WTC11 (cell line): ENCODE data around the gene HDAC9. TPM values are rescaled to one million over a fixed set of nuclear protein-coding genes. Genes with fewer than 3 reads are reported as not detected.

Experiments
- ATAC-seq: fragments of 200-7000 bp; cut with Tn5 transposase; 2 replicates; pipeline ENCODE4 v1.10.0; 2021; ENCODE audit warnings: mild to moderate bottlenecking, moderate library complexity
- CTCF ChIA-PET: fragments of 300-600 bp; sonication (Branson Sonifier 250); formaldehyde crosslinking; loops from one replicate; lab custom pipeline; 2021; ENCODE audit warnings: antibody characterized with exemption; lab: Charles Lee
- POLR2A ChIA-PET: fragments of 350-600 bp; sonication (Branson Sonifier 250); formaldehyde crosslinking; loops from one replicate; lab custom pipeline; 2021; ENCODE audit warnings: antibody characterized with exemption; lab: Charles Lee
- DNase-seq: peaks from one replicate; pipeline ENCODE4 v3.0.0; 2021; ENCODE audit warnings: low spot score
- H3K27ac Mint-ChIP-seq: 2 replicates; pipeline ENCODE4 v1.8.0; 2021; ENCODE audit warnings: mixed read lengths
- H3K27me3 Mint-ChIP-seq: 2 replicates; pipeline ENCODE4 v1.8.0; 2021; ENCODE audit warnings: low read depth, mild to moderate bottlenecking, moderate library complexity, mixed read lengths
- H3K36me3 Mint-ChIP-seq: 2 replicates; pipeline ENCODE4 v1.8.0; 2021; ENCODE audit warnings: mixed read lengths
- H3K4me1 Mint-ChIP-seq: 2 replicates; pipeline ENCODE4 v1.8.0; 2022; ENCODE audit warnings: mixed read lengths
- H3K4me3 Mint-ChIP-seq: 2 replicates; pipeline ENCODE4 v1.8.0; 2021; ENCODE audit warnings: mild to moderate bottlenecking, moderate library complexity, mixed read lengths
- H3K9me3 Mint-ChIP-seq: 2 replicates; pipeline ENCODE4 v1.8.0; 2021; ENCODE audit warnings: mixed read lengths
- ATF3 ChIP-seq: sonication (generic); formaldehyde crosslinking; conservative IDR thresholded peaks from 2 replicates; pipeline ENCODE4 v1.8.1; 2022; ENCODE audit warnings: mild to moderate bottlenecking, missing genetic modification reagents
- CBFB ChIP-seq: sonication (generic); formaldehyde crosslinking; IDR thresholded peaks from 2 replicates; pipeline ENCODE4 v1.8.1; 2022; ENCODE audit warnings: mild to moderate bottlenecking, low read depth, missing genetic modification reagents
- CREM ChIP-seq: sonication (generic); formaldehyde crosslinking; IDR thresholded peaks from 2 replicates; pipeline ENCODE4 v1.8.1; 2022; ENCODE audit warnings: mild to moderate bottlenecking, missing genetic modification reagents, moderate library complexity
- ELF4 ChIP-seq: sonication (generic); formaldehyde crosslinking; IDR thresholded peaks from 2 replicates; pipeline ENCODE4 v1.8.1; 2022; ENCODE audit warnings: low read depth, mild to moderate bottlenecking, moderate library complexity, missing genetic modification reagents
- ESRRA ChIP-seq: sonication (generic); formaldehyde crosslinking; IDR thresholded peaks from 2 replicates; pipeline ENCODE4 v1.8.1; 2022; ENCODE audit warnings: mild to moderate bottlenecking, missing genetic modification reagents, borderline replicate concordance
- FOXP1 ChIP-seq: sonication (generic); formaldehyde crosslinking; IDR thresholded peaks from 2 replicates; pipeline ENCODE4 v1.8.0; 2022; ENCODE audit warnings: missing genetic modification reagents, mild to moderate bottlenecking, moderate library complexity, borderline replicate concordance
- FOXP4 ChIP-seq: sonication (generic); formaldehyde crosslinking; IDR thresholded peaks from 2 replicates; pipeline ENCODE4 v1.8.0; 2022; ENCODE audit warnings: mild to moderate bottlenecking, missing genetic modification reagents
- IRF1 ChIP-seq: sonication (generic); formaldehyde crosslinking; IDR thresholded peaks from 2 replicates; pipeline ENCODE4 v1.8.0; 2023; ENCODE audit warnings: missing genetic modification reagents
- IRF2 ChIP-seq: sonication (generic); formaldehyde crosslinking; IDR thresholded peaks from 2 replicates; pipeline ENCODE4 v1.8.0; 2022; ENCODE audit warnings: low read depth, missing genetic modification reagents, borderline replicate concordance
- JUN ChIP-seq: sonication (generic); formaldehyde crosslinking; IDR thresholded peaks from 2 replicates; pipeline ENCODE4 v1.8.0; 2023; ENCODE audit warnings: mild to moderate bottlenecking, missing genetic modification reagents
- KAT7 ChIP-seq: sonication (generic); formaldehyde crosslinking; IDR thresholded peaks from 2 replicates; pipeline ENCODE4 v1.8.1; 2023; ENCODE audit warnings: missing genetic modification reagents, mild to moderate bottlenecking, borderline replicate concordance
- NR1H2 ChIP-seq: sonication (generic); formaldehyde crosslinking; IDR thresholded peaks from 2 replicates; pipeline ENCODE4 v1.9.0; 2021; ENCODE audit warnings: mild to moderate bottlenecking, moderate library complexity, missing genetic modification reagents
- NR3C1 ChIP-seq: sonication (generic); formaldehyde crosslinking; conservative IDR thresholded peaks from 2 replicates; pipeline ENCODE4 v1.8.1; 2023; ENCODE audit warnings: low read depth, mild to moderate bottlenecking, missing genetic modification reagents
- PRRX2 ChIP-seq: fragments of 250-450 bp; sonication (Bioruptor Pico); IDR thresholded peaks from 2 replicates; pipeline ENCODE4 v1.8.0; 2021; ENCODE audit warnings: mild to moderate bottlenecking
- ZBTB21 ChIP-seq: sonication (generic); formaldehyde crosslinking; IDR thresholded peaks from 2 replicates; pipeline ENCODE4 v1.8.1; 2023; ENCODE audit warnings: mild to moderate bottlenecking, missing genetic modification reagents, borderline replicate concordance
- ZNF423 ChIP-seq: fragments of 250-450 bp; sonication (Bioruptor Pico); IDR thresholded peaks from 2 replicates; pipeline ENCODE4 v2.1.2; 2022; ENCODE audit warnings: mild to moderate bottlenecking, moderate library complexity
- total RNA-seq: library from RNA; stranded (reverse); gene quantifications from 3 replicates; pipeline ENCODE4 v1.2.3, GENCODE V29; 2021
- TF ChIP-seq, protein P1 (sequence below): sonication (generic); formaldehyde crosslinking; IDR thresholded peaks from 2 replicates; pipeline ENCODE4 v1.8.1; 2023; ENCODE audit warnings: mild to moderate bottlenecking, missing genetic modification reagents, borderline replicate concordance
- TF ChIP-seq, protein P2 (sequence below): sonication (generic); formaldehyde crosslinking; IDR thresholded peaks from 2 replicates; pipeline ENCODE4 v1.8.1; 2023; ENCODE audit warnings: mild to moderate bottlenecking, moderate library complexity, missing genetic modification reagents
- TF ChIP-seq, protein P3 (sequence below): sonication (generic); formaldehyde crosslinking; IDR thresholded peaks from 2 replicates; pipeline ENCODE4 v1.8.1; 2023; ENCODE audit warnings: mild to moderate bottlenecking, missing genetic modification reagents
- TF ChIP-seq, protein P4 (sequence below): sonication (generic); formaldehyde crosslinking; IDR thresholded peaks from 2 replicates; pipeline ENCODE4 v1.8.0; 2023; ENCODE audit warnings: missing genetic modification reagents, mild to moderate bottlenecking, borderline replicate concordance

HDAC9 gene
- total RNA-seq, 1 experiment from 2014 or later = 18.8 TPM

DNA sequence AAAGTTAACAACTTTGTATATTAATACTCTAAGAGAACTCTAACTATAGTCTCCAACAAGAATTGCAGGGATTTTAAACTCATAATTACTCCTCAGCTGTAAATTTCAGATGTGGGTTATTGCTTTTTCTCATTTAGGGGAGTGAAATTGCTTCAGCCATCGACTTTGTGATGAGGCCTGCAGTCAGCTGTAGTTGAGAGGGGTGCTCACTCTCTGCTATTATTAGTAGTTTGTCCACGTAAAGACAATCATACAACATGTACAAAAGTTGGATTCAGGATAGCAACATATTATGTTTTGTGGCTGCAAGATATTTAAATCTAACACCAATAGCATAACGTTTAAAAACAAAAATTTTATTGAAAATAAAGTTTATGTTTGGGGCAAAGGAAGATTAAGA lies 28.7 kb downstream of the HDAC9 start:
- no peak for DNase-seq
- TF ChIP-seq FOXP4 (CRISPR knock-in tag) (no peak), JUN (CRISPR knock-in tag) (no peak), PRRX2 (CRISPR knock-in tag) (no peak), CREM (CRISPR knock-in tag) (no peak), ZBTB21 (CRISPR knock-in tag) (no peak), NR3C1 (CRISPR knock-in tag) (no peak), ZNF423 (no peak), ELF4 (no peak), KAT7 (CRISPR knock-in tag) (no peak), CBFB (CRISPR knock-in tag) (no peak), FOXP1 (CRISPR knock-in tag) (no peak), IRF2 (no peak), NR1H2 (no peak)
- TF ChIP-seq, protein P1, sequence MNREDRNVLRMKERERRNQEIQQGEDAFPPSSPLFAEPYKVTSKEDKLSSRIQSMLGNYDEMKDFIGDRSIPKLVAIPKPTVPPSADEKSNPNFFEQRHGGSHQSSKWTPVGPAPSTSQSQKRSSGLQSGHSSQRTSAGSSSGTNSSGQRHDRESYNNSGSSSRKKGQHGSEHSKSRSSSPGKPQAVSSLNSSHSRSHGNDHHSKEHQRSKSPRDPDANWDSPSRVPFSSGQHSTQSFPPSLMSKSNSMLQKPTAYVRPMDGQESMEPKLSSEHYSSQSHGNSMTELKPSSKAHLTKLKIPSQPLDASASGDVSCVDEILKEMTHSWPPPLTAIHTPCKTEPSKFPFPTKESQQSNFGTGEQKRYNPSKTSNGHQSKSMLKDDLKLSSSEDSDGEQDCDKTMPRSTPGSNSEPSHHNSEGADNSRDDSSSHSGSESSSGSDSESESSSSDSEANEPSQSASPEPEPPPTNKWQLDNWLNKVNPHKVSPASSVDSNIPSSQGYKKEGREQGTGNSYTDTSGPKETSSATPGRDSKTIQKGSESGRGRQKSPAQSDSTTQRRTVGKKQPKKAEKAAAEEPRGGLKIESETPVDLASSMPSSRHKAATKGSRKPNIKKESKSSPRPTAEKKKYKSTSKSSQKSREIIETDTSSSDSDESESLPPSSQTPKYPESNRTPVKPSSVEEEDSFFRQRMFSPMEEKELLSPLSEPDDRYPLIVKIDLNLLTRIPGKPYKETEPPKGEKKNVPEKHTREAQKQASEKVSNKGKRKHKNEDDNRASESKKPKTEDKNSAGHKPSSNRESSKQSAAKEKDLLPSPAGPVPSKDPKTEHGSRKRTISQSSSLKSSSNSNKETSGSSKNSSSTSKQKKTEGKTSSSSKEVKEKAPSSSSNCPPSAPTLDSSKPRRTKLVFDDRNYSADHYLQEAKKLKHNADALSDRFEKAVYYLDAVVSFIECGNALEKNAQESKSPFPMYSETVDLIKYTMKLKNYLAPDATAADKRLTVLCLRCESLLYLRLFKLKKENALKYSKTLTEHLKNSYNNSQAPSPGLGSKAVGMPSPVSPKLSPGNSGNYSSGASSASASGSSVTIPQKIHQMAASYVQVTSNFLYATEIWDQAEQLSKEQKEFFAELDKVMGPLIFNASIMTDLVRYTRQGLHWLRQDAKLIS (CRISPR knock-in tag) = no peak
- TF ChIP-seq, protein P2, sequence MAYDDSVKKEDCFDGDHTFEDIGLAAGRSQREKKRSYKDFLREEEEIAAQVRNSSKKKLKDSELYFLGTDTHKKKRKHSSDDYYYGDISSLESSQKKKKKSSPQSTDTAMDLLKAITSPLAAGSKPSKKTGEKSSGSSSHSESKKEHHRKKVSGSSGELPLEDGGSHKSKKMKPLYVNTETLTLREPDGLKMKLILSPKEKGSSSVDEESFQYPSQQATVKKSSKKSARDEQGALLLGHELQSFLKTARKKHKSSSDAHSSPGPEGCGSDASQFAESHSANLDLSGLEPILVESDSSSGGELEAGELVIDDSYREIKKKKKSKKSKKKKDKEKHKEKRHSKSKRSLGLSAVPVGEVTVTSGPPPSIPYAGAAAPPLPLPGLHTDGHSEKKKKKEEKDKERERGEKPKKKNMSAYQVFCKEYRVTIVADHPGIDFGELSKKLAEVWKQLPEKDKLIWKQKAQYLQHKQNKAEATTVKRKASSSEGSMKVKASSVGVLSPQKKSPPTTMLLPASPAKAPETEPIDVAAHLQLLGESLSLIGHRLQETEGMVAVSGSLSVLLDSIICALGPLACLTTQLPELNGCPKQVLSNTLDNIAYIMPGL = no peak
- TF ChIP-seq, protein P3, sequence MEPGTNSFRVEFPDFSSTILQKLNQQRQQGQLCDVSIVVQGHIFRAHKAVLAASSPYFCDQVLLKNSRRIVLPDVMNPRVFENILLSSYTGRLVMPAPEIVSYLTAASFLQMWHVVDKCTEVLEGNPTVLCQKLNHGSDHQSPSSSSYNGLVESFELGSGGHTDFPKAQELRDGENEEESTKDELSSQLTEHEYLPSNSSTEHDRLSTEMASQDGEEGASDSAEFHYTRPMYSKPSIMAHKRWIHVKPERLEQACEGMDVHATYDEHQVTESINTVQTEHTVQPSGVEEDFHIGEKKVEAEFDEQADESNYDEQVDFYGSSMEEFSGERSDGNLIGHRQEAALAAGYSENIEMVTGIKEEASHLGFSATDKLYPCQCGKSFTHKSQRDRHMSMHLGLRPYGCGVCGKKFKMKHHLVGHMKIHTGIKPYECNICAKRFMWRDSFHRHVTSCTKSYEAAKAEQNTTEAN = no peak
- TF ChIP-seq, all 79 proteins: peak for 0
- Mint-ChIP-seq H3K4me1 (peaks cover 14% of the 10 kb centered on the region), H3K27me3 (no peaks in the 10 kb centered on the region), H3K9me3 (no peaks in the 10 kb centered on the region), H3K4me3 (no peak overlapping the region), H3K27ac (no peak overlapping the region), H3K36me3 (no peaks in the 10 kb centered on the region)
- ChIA-PET POLR2A (no interaction called here), CTCF (no interaction called here)
- no peak for ATAC-seq

GRCh38 chr7:18526368-18526878 lies 30.9 kb downstream of the HDAC9 start:
- H3K27ac Mint-ChIP-seq = 0 out of 2 replicates have a peak overlapping the region, but pooled peaks have one; percentile 50
- DNase-seq = no peak
- H3K4me1 Mint-ChIP-seq = peaks cover 14% of the 10 kb centered on the region
- no peak for TF ChIP-seq ATF3 (CRISPR knock-in tag)
- no peak for TF ChIP-seq NR1H2
- TF ChIP-seq, protein P4, sequence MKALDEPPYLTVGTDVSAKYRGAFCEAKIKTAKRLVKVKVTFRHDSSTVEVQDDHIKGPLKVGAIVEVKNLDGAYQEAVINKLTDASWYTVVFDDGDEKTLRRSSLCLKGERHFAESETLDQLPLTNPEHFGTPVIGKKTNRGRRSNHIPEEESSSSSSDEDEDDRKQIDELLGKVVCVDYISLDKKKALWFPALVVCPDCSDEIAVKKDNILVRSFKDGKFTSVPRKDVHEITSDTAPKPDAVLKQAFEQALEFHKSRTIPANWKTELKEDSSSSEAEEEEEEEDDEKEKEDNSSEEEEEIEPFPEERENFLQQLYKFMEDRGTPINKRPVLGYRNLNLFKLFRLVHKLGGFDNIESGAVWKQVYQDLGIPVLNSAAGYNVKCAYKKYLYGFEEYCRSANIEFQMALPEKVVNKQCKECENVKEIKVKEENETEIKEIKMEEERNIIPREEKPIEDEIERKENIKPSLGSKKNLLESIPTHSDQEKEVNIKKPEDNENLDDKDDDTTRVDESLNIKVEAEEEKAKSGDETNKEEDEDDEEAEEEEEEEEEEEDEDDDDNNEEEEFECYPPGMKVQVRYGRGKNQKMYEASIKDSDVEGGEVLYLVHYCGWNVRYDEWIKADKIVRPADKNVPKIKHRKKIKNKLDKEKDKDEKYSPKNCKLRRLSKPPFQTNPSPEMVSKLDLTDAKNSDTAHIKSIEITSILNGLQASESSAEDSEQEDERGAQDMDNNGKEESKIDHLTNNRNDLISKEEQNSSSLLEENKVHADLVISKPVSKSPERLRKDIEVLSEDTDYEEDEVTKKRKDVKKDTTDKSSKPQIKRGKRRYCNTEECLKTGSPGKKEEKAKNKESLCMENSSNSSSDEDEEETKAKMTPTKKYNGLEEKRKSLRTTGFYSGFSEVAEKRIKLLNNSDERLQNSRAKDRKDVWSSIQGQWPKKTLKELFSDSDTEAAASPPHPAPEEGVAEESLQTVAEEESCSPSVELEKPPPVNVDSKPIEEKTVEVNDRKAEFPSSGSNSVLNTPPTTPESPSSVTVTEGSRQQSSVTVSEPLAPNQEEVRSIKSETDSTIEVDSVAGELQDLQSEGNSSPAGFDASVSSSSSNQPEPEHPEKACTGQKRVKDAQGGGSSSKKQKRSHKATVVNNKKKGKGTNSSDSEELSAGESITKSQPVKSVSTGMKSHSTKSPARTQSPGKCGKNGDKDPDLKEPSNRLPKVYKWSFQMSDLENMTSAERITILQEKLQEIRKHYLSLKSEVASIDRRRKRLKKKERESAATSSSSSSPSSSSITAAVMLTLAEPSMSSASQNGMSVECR (CRISPR knock-in tag) = no peak
- TF ChIP-seq IRF1 (CRISPR knock-in tag) = no peak
- TF ChIP-seq ESRRA (CRISPR knock-in tag) = no peak
- POLR2A ChIA-PET = no interaction called here
- CTCF ChIA-PET = no interaction called here
- no peaks in the 10 kb centered on the region for H3K27me3 Mint-ChIP-seq
- H3K36me3 Mint-ChIP-seq = no peaks in the 10 kb centered on the region
- H3K4me3 Mint-ChIP-seq = no peak overlapping the region
- ATAC-seq = no peak
- no peaks in the 10 kb centered on the region for H3K9me3 Mint-ChIP-seq
